Measurements from ENCODE around the gene ATG5.
A peak's percentile ranks its signal among the peaks of the same experiment; 100 is the strongest.

GRCh38 chr6:106339334-106340029, 13.9 kb upstream of the ATG5 start:
- TF ChIP-seq CTCF (conservative IDR thresholded peaks at IDR 0.05; ENCODE audit: low read length) (peak; percentile 90), EZH2phosphoT487 (IDR thresholded peaks at IDR 0.05; ENCODE audit: borderline replicate concordance) (no peak)

Measured in Loucy (cell line).